Measurements from ENCODE around the gene ACP1.
"Not testable (repeated sequence)": the region's sequence is repeated elsewhere in the genome, so short reads cannot be mapped to it uniquely, and the experiment has no call there.

ACP1 gene

DNA sequence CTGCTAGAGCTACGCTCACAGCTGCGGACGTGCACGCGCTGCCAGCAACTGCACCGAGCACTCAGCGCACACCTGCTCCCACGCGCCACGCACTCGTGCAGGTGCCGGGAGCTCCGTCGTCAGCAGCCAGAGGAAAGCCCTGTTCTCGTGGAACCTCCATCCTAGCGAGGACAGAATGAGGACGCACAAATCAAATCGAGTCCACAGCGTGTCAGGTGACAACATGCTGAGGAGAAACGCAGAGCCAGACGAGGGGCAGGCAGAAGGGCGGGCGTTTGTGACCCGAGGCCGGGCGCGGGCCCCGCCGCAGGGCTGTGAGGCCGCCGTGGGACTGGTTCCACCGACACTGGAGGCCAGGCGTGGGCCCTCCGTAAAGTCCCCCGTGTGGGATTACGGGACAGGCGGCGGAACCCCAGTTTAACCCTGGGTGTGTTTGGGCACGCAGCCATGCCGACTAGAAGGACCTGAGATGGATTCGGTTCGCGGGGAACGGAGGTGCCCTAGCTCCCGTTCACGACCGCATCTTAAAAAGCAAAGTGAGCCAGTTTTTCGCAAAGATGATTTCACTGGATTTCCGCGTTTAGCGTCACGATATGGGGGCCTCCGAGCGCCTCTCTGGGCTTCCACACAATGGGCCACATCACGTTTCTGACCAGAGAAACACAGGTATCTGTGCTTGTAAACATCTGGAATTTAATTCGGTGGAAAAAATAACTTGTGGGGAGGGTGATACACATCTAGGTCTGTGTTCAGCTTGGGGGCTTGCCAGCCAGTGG is 50.0 kb downstream of the ACP1 start:
- DNase-seq = no peak

DNA sequence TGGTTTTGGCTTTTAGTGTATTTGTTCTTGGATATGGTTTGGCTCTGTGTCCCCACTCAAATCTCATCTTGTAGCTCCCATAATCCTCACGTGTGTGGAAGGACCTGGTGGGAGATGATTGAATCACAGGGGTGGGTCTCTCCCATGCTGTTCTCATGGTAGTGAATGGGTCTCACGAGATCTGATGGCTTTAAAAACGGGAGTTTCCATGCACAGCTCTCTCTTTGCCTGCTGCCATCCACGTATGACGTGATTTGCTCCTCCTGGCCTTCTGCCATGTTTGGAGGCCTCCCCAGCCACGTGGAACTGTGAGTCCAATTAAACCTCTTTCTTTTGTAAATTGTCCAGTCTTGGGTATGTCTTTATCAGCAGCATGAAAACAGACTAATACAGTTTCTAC is 51.2 kb downstream of the ACP1 start:
- DNase-seq = not testable (repeated sequence)

DNA sequence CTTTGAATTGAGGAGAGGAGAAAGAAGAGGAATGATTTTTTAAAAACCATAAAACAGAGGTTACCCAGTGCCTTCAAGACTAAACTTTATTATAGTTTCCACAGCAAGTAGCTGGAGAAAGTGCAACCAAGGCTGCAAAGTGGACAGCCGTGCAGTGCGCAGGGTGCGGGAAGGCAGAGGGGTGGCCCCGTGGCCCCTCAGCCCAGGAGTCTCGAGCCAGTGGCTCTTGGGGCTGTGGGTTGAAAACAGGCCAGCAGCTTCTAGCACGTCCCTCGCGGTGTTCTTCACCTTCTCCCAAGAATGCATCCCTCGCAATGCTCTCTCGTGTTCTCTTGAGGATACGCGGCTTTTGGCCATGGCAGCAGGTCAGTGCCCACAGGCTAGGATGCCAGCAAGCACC is 51.6 kb downstream of the ACP1 start:
- DNase-seq = no peak

DNA sequence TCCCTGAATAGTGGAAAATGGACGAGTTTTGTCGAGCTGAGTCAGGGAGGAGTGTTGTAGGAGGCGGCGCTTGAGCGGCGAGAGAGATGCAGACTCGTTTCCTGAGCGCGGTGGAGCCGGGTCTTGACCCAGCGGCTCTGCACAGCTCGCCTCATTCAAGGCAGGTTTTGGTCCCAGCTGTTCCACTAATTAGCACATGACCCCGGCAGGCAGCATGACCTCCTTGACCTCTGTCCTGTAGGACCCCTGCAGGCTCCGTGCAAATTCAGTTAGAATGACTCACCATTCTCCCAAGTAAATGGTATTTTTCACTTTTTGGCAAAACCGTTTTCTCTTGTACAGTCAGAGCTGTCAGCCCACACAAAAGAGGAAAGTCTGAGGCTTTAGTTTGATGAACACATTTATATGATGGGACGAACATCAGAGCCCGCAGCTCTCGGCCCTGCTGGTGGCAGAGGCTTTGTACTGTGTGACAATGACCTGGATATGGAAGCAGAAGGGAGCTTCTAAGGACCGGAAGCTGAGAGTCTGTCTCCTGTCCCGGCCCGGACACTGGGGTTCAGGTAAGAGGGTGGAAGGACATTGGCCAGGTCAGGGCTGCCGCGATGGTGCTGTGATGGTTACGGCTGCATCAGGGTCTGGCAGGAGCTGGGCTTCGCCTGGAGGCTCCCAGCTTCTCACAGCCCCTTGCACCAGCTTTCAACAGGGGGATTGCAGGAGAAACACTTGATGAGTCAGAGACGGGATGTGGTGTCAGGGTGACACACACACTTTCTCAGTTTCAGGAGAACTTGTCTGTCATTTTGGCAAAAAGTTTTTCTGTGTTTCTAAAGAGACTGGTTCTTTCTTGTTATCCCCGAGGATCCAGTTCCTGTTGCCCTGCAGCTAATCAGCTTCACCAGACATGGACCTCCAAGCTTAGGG is 53.0 kb downstream of the ACP1 start:
- DNase-seq = peak; percentile 45

DNA sequence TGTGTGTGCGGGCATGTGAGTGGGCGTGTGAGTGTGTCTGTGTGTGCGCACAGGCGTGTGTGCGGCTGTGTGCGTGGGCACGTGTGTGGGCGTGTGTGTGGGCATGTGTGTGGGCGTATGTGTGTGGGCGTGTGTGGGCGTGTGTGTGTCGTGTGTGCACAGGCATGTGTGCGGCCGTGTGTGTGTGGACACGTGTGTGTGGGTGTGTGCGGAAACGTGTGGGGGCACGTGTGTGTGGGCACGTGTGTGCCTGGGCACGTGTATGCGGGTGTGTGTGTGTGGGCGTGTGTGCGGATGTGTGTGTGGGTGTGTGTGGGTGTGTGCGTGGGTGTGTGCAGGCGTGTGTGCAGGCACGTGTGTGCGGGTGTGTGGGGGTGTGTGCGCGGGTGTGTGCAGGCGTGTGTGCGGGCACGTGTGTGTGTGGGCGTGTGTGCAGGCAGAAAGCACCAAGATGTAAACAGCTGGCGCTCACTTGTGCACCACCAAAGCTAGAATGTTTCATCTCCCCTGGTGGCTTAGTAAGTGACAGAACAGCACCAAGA is 54.4 kb downstream of the ACP1 start:
- DNase-seq = no peak

DNA sequence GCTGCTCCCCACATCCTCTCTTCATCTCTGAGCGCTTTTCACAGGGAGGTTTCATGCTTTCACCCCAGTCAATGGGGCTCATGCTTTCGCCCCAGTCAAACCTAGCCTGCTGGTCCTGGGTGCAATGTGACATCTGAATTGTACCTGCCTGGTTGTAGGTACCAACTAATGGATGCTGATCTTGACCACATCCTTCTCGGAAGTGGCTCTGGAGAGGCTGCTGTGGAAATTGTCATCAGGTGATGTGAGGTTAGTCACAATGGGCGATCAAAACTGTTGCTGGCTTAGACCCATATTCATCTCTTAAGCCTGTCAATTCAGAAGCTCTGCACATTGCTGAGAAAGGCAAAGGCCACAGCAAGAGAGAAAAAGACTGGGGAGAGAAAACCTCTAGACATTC is 55.8 kb downstream of the ACP1 start:
- no peak for DNase-seq

DNA sequence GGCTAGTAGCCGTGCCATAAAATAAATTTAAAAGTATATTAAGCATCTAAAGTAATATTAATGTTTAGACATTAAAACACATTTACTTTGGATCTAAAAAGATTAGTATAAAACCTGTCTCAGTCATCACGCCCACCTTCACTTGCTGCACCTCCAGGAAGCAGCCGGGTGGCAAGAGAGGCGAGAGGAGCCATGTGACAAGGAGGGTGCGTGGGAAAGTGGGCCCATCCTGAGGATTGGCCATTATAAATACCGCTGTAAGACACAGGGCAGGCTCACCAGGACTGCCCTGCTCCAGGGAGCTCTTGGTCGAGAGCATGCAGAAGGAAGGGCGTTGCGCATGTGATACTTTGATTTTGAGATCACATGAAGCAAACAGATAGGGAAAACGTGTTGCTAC is 57.6 kb downstream of the ACP1 start:
- DNase-seq = no peak

DNA sequence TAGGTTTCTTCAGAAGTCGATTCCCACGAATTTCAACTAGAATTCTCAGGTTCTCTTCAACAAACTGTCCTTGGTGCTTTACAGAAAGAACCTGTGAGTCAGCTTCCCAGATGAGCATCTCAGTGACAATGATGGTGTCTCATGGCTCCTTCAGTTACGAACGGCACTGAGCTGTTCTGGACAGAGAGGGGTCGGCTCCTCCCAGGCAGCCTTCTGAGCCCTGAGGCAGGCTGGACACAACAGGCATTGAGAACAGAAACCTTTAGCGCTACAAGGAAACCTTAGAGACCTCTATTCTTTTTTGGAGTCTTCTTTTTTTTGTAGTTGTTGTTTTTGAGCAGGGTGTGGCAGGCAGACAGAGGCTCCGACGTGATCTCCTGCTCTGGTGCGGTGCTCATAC is 58.3 kb downstream of the ACP1 start:
- DNase-seq = no peak

All from stimulated activated naive CD4-positive, alpha-beta T cell treated with Interleukin-2 at 50 U/mL for 16 hours (primary cell).